ENCODE results near the gene P3H1.
A peak's percentile ranks its signal among the peaks of the same experiment; 100 is the strongest.
"Not testable (repeated sequence)": the region's sequence is repeated elsewhere in the genome, so short reads cannot be mapped to it uniquely, and the experiment has no call there.

Gene P3H1

GRCh38 chr1:42774928-42775526 lies 8.2 kb upstream of the P3H1 start:
- DNase-seq (ENCODE audit: low read depth, low spot score) = no peak
- no peak overlapping the region for H3K27ac ChIP-seq

GRCh38 chr1:42773420-42773819 lies 6.6 kb upstream of the P3H1 start:
- H3K27ac ChIP-seq = no peak overlapping the region
- DNase-seq (ENCODE audit: low read depth, low spot score) = no peak

GRCh38 chr1:42769811-42770210 lies 3.0 kb upstream of the P3H1 start:
- no peak overlapping the region for H3K27ac ChIP-seq
- no peak for DNase-seq (ENCODE audit: low read depth, low spot score)

GRCh38 chr1:42768172-42768571 lies 1.3 kb upstream of the P3H1 start:
- no peak overlapping the region for H3K27ac ChIP-seq
- no peak for DNase-seq (ENCODE audit: low read depth, low spot score)

GRCh38 chr1:42767510-42768000 lies 727 bp upstream of the P3H1 start:
- no peak for DNase-seq (ENCODE audit: low read depth, low spot score)
- H3K27ac ChIP-seq = peak overlapping the region; percentile 34

DNA sequence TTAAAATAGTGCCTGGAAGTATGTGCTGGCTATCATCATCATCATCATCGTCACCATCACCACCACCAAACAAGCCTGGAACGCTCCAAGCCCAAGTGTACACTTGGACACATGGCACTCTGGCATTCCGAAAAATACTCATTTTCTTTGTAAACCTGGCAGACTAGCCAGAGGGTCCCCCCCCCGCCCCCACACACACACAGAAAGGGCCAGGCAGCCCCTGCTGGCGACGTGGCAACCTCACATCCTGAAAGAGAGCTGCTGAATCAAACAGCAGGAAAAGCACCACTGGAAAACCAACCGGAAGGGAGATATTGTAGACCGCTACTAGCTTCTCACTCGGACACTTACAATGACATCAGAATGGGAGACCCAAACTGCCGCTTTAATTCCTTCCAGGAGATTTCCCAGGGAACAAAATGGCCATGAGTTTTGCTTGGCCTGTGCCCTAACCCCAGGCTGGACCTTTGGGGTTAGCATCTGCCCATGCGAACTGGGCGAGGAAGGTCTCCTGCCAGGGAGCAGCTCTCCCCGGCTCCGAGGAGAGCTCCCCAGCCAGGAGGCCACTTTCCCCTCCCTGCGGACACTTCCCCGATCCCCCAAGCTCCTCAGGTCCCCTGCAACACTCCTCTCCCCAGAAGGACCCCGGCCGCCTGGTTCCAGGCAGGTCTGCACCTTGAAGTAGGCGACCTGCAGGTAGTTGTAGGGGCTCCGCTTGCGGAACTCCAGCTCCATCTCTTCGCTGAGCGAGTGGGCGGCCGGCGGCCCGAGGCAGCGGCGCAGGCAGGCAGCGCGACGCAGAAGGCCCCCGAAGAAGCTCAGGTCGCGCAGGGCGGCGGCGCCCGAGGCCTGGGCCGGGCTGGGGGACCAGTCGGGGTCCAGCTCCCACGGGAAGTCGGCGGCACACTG lies 742 bp downstream of the P3H1 start:
- peak overlapping the region; percentile 4 for H3K27ac ChIP-seq
- no peak for DNase-seq (ENCODE audit: low read depth, low spot score)

DNA sequence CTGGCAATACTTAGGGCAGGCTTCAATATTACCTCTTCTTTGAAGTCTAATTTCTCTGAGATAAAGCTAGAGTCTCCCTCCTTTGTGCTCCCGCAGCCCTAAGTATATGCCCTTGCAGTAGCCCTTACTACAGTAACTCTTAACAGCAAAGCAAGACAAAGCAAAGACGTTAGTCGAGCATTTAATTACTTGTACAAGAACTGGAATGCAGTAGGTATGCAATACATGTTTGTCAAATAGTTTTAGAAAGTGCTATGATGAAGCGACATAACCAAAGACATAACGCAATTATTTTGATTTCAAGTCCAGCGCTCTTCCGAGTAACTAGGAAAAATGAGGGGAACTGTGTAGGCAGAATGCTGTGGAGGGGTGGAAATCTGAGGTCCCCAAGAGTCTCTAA lies 1.6 kb downstream of the P3H1 start:
- no peak overlapping the region for H3K27ac ChIP-seq
- DNase-seq (ENCODE audit: low read depth, low spot score) = no peak

DNA sequence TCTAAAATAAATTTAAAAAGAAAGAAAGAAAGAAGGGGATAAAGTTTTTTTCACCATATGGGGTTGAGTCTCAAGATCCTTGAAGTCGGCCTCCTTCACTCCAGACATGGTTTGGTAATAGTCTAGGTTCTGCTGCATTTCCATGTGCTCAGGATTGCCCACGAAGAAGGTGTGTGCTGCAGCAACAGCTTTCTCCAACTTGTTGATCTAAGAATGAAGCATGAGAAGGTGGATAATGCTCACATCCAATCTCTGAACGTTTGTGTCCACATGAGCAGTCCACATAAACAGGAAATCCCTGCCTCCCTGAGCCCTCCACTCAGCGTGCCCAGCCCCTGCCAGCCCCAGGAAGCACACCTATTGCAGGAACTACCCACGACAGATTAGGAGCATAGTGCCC lies 4.6 kb downstream of the P3H1 start:
- H3K27ac ChIP-seq = no peak overlapping the region
- DNase-seq (ENCODE audit: low read depth, low spot score) = no peak

DNA sequence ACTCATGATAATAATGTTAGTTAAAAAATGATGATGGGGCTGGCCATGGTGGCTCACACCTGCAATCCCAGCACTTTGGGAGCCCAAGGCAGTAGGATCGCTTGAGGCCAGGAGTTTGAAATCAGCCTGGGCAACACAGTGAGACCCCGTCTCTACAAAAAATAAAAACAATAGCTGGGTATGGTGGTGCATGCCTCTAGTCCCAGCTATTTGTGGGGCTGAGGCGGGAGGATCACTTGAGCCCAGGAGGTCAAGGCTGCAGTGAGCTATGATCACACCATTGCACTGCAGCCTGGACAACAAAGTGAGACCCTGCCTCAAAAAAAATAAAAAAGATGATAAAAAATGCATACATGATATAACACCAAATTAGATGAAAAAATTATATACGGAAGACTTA lies 5.3 kb downstream of the P3H1 start:
- DNase-seq (ENCODE audit: low read depth, low spot score) = no peak
- no peak overlapping the region for H3K27ac ChIP-seq

- H3K27ac ChIP-seq = no peak overlapping the region
- DNase-seq (ENCODE audit: low read depth, low spot score) = no peak
Measured at GRCh38 chr1:42759114-42759513, 7.7 kb downstream of the P3H1 start.

- H3K27ac ChIP-seq = no peak overlapping the region
- DNase-seq (ENCODE audit: low read depth, low spot score) = no peak
Measured at GRCh38 chr1:42758641-42759040, 8.2 kb downstream of the P3H1 start.

- no peak overlapping the region for H3K27ac ChIP-seq
- no peak for DNase-seq (ENCODE audit: low read depth, low spot score)
Measured at GRCh38 chr1:42757892-42758275, 8.9 kb downstream of the P3H1 start.

DNA sequence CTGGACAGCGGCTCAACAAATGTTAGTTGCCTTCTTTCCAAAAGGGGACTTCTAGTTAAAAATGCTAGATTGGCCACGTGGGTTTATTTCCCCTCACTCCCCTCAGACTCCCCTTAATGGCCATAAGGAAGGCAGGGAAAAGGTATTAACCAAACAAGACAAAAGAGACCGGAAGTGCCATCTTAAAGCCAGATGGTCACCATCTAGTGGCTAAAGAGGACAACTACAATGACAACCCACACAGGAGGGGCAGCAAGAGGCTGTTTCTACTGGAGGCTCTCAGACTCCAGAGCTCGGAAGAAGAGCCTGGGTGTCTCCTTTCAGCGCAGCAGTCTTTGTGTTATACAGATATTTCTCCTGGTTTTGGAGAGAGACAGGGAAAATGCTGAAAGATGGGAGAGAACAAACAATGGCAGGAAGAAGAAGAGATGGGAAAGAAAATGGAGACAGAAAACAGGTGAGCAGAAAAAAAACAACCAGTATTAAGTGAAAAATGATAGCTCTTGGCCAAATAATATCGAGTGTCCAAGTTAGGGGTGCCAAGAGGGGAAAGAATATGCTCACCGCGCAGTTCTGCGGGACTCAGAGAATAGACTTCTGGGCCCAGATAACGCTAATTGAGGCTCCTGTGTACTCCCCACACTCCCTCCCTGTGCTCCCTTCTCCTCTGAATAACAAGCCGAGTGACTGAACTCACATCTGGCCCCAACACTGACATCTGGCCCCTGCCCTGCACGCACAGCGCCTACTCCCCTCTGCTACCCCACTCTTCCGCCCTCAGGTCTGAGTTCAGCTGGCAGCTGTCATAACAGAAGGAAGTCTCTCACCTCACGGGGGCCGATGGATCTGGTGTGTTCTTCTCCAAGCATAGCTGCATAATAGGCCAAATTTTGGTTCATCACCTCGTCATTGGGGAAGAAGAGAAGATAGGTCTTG lies 9.6 kb downstream of the P3H1 start:
- DNase-seq (ENCODE audit: low read depth, low spot score) = no peak
- no peak overlapping the region for H3K27ac ChIP-seq

DNA sequence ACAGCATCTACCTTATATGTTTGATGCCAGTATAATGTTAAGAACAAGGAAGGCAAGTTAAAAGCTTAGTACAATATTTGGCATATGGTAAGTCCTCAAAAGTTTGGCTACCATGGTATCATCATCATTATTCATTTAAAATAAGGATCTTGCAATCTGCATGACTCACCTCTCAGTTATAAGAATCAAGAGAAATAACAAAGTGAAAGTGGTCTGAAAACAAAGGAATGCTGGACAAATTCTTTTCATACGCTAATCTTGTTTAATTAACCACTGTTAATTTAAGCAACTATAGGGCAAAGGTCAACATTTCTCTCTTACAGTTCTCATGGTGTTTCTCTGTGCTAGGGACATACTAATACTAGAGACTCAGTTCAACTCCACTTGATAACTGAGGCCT lies 13.8 kb downstream of the P3H1 start:
- DNase-seq (ENCODE audit: low read depth, low spot score) = no peak
- no peak overlapping the region for H3K27ac ChIP-seq

GRCh38 chr1:42752284-42752683 lies 14.5 kb downstream of the P3H1 start:
- no peak for DNase-seq (ENCODE audit: low read depth, low spot score)
- H3K27ac ChIP-seq = no peak overlapping the region

DNA sequence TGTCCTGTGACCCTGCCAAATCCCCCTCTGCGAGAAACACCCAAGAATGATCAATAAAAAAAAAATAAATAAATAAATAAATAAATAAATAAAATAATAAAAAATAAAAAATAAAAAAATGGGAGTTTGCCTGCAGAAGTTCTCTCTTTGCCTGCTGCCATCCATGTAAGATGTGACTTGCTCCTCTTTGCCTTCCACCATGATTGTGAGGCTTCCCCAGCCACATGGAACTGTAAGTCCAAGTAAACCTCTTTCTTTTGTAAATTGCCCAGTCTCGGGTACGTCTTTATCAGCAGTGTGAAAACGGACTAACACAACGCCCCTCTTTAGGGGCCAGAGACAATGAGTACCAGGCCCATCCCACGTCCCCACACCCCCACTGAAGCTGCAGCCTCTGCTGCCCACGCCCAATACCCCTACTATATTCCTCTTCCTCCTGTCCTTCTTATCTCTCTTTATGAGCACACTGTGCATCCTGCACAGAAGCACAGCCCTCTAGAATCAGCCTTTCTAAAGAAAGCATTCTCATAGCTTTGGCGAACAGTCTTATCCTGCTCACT lies 15.2 kb downstream of the P3H1 start:
- not testable (repeated sequence) for H3K27ac ChIP-seq; DNase-seq (ENCODE audit: low read depth, low spot score)

DNA sequence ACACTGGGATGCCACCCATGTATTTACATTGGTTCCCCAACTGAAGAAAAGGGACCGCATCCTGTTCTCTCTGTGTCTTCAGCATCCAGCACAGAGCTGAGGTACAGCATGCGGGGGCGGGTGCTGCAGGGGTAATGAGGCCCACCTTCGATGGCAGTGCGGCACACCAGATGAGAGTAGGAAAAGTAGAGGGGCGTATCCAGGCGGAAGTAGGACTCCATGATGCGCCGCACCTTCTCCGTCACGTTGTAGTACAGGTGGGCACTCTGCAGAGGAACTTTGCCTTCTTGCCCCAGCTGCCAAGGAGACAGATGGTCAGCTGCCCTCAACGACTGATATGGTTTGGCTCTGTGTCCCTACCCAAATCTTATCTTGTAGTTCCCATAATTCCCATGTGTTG lies 16.8 kb downstream of the P3H1 start:
- DNase-seq (ENCODE audit: low read depth, low spot score) = no peak
- no peak overlapping the region for H3K27ac ChIP-seq

GRCh38 chr1:42748461-42749410 lies 18.1 kb downstream of the P3H1 start:
- no peak for DNase-seq (ENCODE audit: low read depth, low spot score)
- no peak overlapping the region for H3K27ac ChIP-seq

DNA sequence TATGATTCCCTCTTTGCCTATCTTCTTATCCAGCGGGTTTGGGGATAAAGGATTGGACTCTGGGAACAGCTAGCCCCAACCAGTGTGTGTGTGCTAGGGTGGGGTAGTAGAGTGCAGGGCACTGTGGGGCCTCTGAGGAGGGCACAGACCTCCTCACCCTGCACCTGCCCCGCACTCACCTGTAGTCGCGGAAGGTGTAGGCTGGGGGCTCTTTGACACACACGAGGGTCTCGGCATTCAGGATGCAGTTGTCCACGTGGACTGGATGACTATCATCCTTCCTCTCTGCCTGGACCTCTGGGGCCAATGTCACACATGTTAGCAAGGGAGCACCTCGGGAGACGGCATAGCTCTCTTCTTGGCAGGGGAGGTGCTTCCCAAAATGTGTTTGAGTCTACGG lies 18.8 kb downstream of the P3H1 start:
- DNase-seq (ENCODE audit: low read depth, low spot score) = no peak

More for the DNA sequence above, 18.8 kb downstream of the P3H1 start:
- H3K27ac ChIP-seq = no peak overlapping the region

All from epithelial cell of prostate (primary cell).